Measurements from ENCODE around the gene DUSP28. TPM values are rescaled to one million over a fixed set of nuclear protein-coding genes. Genes with fewer than 3 reads are reported as not detected.

The DUSP28 gene
- total and polyA plus RNA-seq, 4 donors: 1.9 to 4.1 (median 3.0) TPM

- no peaks in the 10 kb centered on the region for H3K27me3 ChIP-seq (ENCODE audit: control insufficient read depth in 4 of 4, insufficient read depth in 4 of 4, low read length in 3 of 4)
- TF ChIP-seq HNF4A (conservative IDR thresholded peaks at IDR 0.05): no peak
- no peak for TF ChIP-seq RXRA (IDR thresholded peaks at IDR 0.05)
- no peak for TF ChIP-seq JUND (IDR thresholded peaks at IDR 0.05)
- no peak for TF ChIP-seq ATF3 (IDR thresholded peaks at IDR 0.05)
- no peak for TF ChIP-seq RAD21 (IDR thresholded peaks at IDR 0.05)
- no peak for TF ChIP-seq SP1 (IDR thresholded peaks at IDR 0.05)
- H3K4me3 ChIP-seq (ENCODE audit: low read depth in 1 of 3, low read length in 3 of 3): peak overlapping the region; percentile 62 to 82 (median 73)
- H3K9ac ChIP-seq (ENCODE audit: low read depth in 1 of 2, low read length in 2 of 2): peak overlapping the region in 1 of 2 donors; percentile 50
- H3K36me3 ChIP-seq (ENCODE audit: control insufficient read depth in 4 of 4, insufficient read depth in 3 of 4, low read depth in 1 of 4, low read length in 3 of 4): peaks cover 0 to 7% (median 3%) of the 10 kb centered on the region in 4 donors
- no peaks in the 10 kb centered on the region for H3K9me3 ChIP-seq (ENCODE audit: control insufficient read depth in 4 of 4, low read length in 3 of 4)
- no peak overlapping the region for H3K27ac ChIP-seq (ENCODE audit: low read depth in 1 of 2, low read length in 2 of 2)
- no peak for DNase-seq (ENCODE audit: low spot score)
- 83% methylated on average over 9 of the region's 9 CpGs for WGBS
- peaks cover 22 to 40% (median 35%) of the 10 kb centered on the region in 4 donors for H3K4me1 ChIP-seq (ENCODE audit: control insufficient read depth in 4 of 4, insufficient read depth in 4 of 4, low read length in 3 of 4)
Measured at GRCh38 chr2:240569523-240569997, 9.4 kb downstream of the DUSP28 start.

- H3K27ac ChIP-seq (ENCODE audit: low read depth in 1 of 2, low read length in 2 of 2): no peak overlapping the region
- H3K27me3 ChIP-seq (ENCODE audit: control insufficient read depth in 4 of 4, insufficient read depth in 4 of 4, low read length in 3 of 4): no peaks in the 10 kb centered on the region
- H3K4me3 ChIP-seq (ENCODE audit: low read depth in 1 of 3, low read length in 3 of 3): no peak overlapping the region
- 95% methylated on average over 15 of the region's 15 CpGs for WGBS
- peaks cover 0 to 12% (median 4%) of the 10 kb centered on the region in 4 donors for H3K36me3 ChIP-seq (ENCODE audit: control insufficient read depth in 4 of 4, insufficient read depth in 3 of 4, low read depth in 1 of 4, low read length in 3 of 4)
- H3K9ac ChIP-seq (ENCODE audit: low read depth in 1 of 2, low read length in 2 of 2): no peak overlapping the region
- DNase-seq (ENCODE audit: low spot score): no peak
- H3K4me1 ChIP-seq (ENCODE audit: control insufficient read depth in 4 of 4, insufficient read depth in 4 of 4, low read length in 3 of 4): peaks cover 22 to 39% (median 35%) of the 10 kb centered on the region in 4 donors
- TF ChIP-seq, protein P1, sequence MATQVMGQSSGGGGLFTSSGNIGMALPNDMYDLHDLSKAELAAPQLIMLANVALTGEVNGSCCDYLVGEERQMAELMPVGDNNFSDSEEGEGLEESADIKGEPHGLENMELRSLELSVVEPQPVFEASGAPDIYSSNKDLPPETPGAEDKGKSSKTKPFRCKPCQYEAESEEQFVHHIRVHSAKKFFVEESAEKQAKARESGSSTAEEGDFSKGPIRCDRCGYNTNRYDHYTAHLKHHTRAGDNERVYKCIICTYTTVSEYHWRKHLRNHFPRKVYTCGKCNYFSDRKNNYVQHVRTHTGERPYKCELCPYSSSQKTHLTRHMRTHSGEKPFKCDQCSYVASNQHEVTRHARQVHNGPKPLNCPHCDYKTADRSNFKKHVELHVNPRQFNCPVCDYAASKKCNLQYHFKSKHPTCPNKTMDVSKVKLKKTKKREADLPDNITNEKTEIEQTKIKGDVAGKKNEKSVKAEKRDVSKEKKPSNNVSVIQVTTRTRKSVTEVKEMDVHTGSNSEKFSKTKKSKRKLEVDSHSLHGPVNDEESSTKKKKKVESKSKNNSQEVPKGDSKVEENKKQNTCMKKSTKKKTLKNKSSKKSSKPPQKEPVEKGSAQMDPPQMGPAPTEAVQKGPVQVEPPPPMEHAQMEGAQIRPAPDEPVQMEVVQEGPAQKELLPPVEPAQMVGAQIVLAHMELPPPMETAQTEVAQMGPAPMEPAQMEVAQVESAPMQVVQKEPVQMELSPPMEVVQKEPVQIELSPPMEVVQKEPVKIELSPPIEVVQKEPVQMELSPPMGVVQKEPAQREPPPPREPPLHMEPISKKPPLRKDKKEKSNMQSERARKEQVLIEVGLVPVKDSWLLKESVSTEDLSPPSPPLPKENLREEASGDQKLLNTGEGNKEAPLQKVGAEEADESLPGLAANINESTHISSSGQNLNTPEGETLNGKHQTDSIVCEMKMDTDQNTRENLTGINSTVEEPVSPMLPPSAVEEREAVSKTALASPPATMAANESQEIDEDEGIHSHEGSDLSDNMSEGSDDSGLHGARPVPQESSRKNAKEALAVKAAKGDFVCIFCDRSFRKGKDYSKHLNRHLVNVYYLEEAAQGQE (IDR thresholded peaks at IDR 0.05): no peak
- TF ChIP-seq, protein P2, sequence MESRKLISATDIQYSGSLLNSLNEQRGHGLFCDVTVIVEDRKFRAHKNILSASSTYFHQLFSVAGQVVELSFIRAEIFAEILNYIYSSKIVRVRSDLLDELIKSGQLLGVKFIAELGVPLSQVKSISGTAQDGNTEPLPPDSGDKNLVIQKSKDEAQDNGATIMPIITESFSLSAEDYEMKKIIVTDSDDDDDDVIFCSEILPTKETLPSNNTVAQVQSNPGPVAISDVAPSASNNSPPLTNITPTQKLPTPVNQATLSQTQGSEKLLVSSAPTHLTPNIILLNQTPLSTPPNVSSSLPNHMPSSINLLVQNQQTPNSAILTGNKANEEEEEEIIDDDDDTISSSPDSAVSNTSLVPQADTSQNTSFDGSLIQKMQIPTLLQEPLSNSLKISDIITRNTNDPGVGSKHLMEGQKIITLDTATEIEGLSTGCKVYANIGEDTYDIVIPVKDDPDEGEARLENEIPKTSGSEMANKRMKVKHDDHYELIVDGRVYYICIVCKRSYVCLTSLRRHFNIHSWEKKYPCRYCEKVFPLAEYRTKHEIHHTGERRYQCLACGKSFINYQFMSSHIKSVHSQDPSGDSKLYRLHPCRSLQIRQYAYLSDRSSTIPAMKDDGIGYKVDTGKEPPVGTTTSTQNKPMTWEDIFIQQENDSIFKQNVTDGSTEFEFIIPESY (IDR thresholded peaks at IDR 0.05): no peak
- TF ChIP-seq RXRA (IDR thresholded peaks at IDR 0.05) (no peak), RAD21 (IDR thresholded peaks at IDR 0.05) (no peak), HNF4A (conservative IDR thresholded peaks at IDR 0.05) (no peak), EGR1 (IDR thresholded peaks at IDR 0.05; ENCODE audit: low read depth in 2 of 2) (no peak), SP1 (IDR thresholded peaks at IDR 0.05) (no peak), TAF1 (conservative IDR thresholded peaks at IDR 0.05) (no peak), FOXA1 (IDR thresholded peaks at IDR 0.05) (no peak), FOXA2 (IDR thresholded peaks at IDR 0.05) (no peak), GABPA (IDR thresholded peaks at IDR 0.05 in 1 of 2, conservative IDR thresholded peaks at IDR 0.05 in 1 of 2) (no peak), ATF3 (IDR thresholded peaks at IDR 0.05) (no peak), NR2F2 (IDR thresholded peaks at IDR 0.05) (no peak), HNF4G (IDR thresholded peaks at IDR 0.05) (no peak), JUND (IDR thresholded peaks at IDR 0.05) (no peak), CTCF (IDR thresholded peaks at IDR 0.05; ENCODE audit: low read depth, low read length, missing input control) (no peak), YY1 (IDR thresholded peaks at IDR 0.05) (no peak)
- TF ChIP-seq, protein P3, sequence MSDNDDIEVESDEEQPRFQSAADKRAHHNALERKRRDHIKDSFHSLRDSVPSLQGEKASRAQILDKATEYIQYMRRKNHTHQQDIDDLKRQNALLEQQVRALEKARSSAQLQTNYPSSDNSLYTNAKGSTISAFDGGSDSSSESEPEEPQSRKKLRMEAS (IDR thresholded peaks at IDR 0.05): no peak
- H3K9me3 ChIP-seq (ENCODE audit: control insufficient read depth in 4 of 4, low read length in 3 of 4): no peaks in the 10 kb centered on the region
Measured at GRCh38 chr2:240569998-240570530, 9.9 kb downstream of the DUSP28 start.
